NCI-H1417 (cell line): Measurements from ENCODE around the gene COMMD7.

ENCODE experiments used
- DNase-seq, 3 experiments: peaks; one replicate each; lab custom pipeline; 2025; lab: John Stamatoyannopoulos, UW

COMMD7 gene

DNA sequence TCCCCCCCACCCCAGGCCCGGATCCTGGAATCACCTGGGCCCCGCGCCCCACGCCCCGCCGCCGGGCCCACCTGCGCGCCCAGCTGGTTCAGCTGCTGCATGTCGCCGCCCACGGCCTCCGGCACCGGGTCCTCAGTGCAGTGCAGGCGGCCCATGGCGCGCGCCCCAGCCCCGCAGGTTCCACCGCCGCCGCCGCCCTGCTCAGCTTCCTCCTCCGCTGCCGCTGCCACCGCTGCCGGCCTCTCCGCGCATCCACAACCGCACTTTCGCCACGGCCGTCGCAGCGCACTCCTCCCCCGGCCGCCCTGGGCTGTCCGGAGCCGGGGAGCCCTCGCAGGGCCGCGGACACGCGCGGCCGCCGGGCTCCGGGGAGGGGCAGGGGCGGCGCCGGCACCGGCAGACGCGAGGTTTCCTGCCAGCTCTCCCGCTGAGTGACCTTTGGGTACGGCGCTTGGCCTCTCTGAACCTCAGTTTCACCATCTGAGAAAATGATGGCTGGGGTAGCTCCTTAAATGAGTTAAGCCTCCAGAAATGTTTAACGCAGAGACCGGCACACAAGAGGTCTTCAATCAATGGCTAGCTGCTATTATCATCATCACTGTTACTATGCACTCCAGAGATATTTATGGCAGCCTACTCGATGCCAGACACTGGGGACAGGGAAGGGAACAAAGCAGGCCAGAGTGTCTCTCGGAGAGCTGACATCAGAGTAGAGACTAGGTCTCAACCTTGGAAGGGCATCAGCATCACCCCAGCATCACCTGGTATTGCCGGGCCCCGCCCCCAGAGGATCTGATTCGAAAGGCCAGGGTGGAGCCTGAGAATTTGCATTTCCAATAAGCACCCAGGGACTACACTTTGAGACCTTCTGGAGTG is at the start of gene COMMD7:
TSS of gene COMMD7 (minus strand) at position 231 of the 876 bp plus-strand sequence. CDS start at position 155, 76 bp downstream.
- DNase-seq: peak; percentile 42 to 81 (median 75)

DNA sequence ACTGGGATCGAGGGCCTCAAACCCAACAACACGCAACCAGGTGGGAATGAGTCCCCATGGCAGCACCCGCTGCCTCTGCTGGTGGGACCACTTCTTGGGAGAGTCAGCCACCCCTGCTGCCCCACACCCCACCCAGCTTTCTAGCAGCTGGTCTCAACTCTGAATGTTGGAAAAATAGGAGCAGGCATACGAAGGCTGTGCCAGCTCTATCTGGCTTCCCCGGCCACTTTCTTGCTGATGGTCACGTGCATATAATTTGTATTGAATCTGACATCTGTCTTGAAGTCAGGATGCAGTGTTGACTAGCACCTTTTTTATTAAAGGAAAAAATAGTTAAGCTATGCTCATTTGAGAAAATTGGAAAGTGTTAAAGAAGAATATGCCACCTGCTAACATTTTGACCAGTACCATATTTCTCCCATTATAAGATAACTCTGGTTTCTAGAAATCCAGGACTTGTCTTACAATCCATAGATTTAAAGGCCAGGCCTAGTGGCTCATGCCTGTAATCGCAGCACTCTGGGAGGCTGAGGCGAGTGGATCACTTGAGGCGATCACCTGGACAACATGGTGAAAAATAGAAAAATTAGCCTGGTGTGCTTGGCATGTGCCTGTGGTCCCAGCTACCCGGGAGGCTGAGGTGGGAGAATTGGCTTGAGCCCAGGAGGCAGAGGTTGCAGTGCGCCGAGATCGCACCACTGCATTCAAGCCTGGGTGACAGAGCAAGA is 49.6 kb upstream of the COMMD7 start:
- DNase-seq: no peak

DNA sequence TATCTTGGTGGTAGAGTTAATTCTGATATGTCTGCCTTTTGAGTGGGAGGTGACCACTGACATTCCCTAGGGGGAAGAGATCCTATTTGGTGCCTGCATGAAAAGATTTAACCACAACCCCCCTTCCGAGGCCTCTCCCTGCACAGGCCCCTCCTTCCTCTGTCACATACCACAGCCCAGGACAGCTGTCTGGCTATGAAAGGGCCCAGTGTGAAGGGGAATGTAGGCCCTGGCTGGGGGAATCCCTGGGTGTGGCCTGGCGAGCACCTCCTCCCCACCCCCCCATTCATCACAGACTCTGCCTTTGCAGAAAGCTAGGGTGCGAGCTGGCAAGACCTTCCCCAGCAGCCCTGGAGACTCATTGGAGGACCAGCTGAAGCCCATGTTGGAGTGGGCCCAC is 49.0 kb upstream of the COMMD7 start:
- no peak for DNase-seq

DNA sequence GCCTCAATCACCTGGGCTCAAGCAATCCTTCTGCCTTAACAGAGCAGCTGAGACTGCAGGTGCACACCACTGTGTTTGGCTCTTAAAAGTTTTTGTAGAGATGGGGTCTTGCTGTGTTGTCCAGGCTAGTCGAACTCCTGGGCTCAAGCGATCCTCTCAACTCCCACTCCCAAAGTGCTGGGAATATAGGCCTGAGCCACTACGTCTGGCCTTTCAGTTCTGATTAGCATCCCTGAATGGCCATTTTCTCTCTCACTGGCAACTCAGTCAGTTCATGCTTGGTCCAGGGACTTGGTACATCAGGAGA is 47.4 kb upstream of the COMMD7 start:
- no peak for DNase-seq

DNA sequence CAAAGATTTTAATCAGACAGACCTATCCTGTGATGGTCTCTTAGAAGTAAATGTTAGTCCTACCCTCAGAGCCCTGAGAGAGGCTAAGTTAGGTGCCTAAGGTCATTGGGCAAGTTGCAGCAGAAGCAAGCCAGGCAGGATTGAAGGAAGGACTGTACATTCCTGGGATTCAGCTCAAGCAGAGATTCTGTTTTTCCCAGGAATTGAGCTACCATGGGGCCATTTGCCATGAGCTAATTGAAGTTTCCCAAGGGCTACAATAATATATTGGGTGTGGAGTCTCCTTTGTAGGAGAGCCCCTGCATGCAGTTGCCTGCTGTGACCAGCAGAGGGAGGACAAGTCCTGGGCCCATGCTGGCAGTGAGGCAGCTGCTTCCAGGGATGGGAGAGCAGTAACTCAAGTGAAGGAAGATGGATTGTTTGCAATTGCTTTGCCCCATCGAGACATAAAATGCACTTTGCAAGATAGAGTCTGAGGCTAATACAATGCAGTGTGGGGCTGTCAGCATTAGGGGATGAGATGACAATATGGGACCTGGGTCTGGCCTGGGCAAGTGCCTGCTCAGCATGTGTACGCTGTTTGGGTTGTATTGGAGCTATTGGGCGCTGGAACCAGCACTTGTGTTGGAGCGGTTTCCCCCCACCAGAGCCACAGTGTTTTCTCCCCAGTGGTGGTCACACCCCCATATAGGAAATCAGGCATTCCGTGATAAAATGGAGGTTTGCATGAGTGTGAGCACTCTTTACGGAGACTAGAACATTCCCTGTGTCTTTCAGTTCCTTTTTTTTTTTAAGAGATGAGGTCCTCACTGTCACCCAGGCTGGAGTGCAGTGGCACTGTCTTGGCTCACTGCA is 46.9 kb upstream of the COMMD7 start:
- peak; percentile 56 to 80 (median 77) for DNase-seq

DNA sequence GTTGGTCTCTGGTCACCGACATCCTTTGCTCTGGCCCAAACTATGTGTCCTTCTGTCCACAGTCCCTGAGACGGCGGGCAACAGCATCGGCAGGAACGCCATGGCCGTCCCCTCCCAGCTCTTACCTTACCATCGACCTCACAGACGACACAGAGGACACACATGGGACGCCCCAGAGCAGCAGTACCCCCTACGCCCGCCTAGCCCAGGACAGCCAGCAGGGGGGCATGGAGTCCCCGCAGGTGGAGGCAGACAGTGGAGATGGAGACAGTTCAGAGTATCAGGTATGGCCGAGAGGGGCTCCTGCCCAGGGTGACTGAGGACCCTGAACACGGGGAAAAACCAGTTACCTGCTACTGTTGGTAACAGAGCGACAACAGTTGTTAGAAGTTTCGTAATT is 43.9 kb upstream of the COMMD7 start:
- DNase-seq: no peak

DNA sequence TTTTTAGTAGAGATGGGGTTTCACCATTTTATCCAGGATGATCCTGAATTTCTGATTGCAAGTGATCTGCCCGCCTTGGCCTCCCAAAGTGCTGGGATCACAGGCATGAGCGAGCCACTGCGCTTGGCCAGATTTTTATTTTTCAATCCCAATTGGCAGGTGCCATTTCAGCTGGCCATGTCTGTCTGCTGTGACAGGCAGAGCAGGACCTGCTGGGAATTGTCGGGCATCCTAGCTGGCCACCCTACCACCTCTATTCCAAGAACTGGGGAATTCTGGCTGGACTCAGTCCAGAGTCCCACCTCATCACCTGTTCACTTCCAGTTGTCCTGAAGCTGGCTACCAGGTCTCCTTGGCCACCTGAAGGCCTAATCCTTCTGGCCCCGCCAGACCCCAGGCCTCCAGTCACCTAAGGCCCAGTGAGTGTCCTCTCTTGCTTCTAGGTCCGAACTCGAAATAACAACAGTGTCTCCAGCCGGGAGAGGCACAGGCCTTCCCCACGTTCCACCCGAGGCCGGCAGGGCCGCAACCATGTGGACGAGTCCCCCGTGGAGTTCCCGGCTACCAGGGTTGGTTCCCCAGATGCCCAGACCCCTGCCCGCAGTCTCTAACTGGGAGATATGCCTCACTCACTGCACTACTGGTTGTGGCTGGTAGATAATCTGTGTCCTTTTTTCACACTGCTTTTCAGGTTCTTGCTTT is 42.9 kb upstream of the COMMD7 start:
- no peak for DNase-seq

DNA sequence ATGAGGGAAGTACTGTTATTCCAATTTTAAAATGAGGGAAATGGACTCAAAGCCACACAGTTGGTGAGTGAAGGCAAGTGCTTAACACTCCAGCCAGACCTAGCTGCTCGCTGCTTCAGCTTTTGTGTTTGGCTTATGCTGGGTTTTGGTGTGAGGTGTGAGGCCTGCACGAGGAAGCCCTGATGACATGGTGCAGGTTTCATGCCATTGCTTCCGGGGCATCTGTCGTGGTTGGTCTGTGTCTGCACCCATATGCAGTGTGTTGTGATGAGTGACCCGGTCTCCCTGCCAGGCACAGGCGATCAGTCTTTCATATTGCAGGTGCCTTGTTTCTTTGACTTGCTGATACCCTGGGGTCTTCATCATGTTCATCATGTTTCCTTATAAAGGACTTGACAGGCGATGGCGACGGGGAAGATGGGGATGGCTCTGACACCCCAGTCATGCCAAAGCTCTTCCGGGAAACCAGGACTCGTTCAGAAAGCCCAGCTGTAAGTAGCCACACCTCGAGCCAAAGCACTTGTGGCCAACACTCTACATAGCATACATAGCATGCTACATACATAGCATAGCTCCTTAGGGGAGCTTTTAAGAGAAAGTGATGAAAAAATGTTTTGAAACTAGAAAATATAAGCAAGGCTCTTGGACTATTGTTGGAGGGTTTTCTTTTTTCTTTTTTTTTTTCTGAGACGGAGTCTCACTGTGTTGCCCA is 41.3 kb upstream of the COMMD7 start:
- no peak for DNase-seq

DNA sequence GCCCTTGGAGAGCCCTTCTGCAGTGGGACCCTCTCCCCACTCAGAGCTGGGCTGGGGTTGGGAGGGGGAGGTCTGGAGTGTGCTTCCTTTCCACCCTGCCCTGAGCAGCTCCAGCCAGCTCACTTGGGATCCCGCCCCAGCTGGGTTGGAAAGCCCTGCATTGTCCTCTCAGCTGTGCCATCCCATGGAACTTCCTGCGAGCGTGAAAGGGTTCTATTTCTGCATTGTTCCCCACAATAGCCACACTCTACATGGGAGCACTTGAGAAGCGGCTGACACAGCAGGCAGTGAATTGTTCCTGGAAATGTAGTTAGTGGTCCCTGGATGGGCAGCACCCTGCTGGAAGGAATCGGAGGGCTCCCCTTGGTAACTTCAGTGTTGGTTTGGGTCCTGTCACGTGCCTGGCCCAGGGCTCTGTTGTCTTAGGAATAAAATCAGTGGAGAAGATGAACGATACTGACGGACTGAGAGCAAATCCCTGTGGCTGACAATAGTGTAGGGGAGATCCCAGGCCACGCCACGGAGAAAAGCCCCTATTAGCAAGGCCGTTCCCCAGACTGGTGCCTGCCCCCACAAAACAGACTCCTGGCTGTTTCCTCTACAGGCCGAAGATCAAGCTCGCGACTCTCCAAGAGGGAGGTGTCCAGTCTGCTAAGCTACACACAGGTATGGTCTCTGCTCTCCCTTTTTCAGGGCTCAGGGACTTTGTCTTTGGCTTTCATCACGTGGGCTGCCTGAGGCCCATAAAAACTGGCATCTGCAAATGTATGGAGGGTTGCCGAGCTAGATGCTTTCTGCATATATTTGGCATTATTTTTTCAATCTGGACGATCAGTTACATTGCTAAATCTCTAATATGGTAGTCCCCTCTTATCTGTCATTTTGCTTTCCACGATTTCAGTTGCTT is 37.7 kb upstream of the COMMD7 start:
- DNase-seq: peak in 2 of 3 experiments; percentile 75 to 91

DNA sequence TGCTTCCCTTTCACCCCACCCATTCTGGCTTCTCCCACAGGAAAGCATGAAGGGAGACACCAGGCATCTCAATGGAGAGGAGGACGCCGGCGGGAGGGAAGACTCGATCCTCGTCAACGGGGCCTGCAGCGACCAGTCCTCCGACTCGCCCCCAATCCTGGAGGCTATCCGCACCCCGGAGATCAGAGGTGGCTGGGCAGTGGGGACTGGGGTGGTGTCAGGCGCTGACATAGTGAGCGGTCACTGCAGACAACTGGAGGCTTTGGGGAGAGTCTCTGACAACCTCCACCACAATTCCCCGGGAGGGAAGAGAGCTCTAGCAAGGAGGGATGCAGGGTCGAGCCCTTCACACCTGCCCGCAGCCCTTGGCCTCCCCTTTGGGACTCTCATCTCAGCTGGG is 37.0 kb upstream of the COMMD7 start:
- no peak for DNase-seq

DNA sequence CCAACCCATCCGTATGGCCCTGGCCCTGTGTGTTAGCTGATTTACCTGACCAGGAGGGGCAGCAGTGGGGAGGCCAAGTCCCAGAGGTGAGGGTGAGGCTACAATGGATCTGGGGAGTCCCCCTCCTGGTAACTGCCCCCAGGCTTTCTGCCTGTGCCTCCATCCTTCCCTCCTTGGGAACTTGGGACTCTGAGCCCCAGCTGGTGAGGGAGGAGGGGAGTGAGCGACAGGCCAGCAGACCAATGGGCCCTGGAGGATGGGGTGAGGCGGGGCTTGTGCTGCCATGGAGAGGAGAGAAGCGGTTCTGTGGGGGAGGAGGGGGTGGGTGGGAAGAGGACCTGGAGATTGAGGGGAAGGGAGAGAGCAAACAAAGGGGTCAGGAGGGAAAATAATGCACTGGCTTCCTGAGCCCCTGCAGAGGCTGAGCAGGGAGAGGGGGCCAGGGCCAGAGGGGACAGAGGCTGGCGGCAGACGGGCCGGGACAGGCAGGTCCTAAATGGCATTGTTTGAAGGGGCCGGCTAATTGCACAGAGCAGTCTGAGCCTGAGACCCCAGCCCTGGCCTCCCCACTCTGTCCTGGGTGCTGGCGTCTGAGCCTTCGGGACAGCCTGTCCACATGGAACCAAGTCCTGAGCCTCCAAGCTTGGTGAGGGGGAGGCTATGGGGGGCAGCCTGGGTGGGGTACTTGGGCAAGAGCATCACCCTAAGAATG is 36.4 kb upstream of the COMMD7 start:
- peak in 2 of 3 experiments; percentile 28 to 58 for DNase-seq

DNA sequence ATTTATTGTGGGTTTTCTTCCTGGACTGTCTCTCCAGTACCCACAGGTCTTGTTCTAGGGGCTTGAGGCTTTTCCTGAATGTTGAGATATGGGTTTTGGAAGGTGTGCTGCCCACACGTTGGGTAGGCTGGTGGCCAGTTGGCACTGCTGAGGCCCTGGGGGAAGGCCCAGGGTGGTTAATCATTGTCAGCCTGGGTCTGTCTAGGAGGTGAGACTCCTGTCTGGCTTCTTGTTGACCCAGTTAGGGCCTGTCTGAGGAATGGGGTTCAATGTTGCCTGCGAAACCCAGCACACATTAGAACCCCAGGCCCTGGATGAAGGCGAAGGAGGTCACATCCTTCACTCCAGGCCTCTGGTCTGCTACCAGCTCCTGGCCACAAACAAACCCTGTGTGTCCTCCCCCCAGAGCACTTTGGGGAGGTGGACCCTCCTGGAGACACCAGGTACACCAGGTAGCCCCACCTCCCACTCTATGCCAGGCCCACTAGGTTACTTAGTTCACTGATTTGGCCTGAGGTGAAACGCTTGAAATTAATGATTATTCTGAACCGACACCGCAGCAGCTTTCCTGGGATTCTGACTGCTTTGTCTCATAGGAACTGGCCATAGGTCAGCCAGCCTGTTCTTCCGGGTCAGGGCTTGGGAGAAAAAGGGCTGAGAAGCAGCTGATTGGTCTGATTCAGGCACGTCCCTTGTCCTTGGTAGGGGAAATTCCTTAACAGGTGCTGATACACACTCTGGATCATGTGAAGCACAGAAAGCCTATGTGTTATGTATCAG is 34.1 kb upstream of the COMMD7 start:
- no peak for DNase-seq

DNA sequence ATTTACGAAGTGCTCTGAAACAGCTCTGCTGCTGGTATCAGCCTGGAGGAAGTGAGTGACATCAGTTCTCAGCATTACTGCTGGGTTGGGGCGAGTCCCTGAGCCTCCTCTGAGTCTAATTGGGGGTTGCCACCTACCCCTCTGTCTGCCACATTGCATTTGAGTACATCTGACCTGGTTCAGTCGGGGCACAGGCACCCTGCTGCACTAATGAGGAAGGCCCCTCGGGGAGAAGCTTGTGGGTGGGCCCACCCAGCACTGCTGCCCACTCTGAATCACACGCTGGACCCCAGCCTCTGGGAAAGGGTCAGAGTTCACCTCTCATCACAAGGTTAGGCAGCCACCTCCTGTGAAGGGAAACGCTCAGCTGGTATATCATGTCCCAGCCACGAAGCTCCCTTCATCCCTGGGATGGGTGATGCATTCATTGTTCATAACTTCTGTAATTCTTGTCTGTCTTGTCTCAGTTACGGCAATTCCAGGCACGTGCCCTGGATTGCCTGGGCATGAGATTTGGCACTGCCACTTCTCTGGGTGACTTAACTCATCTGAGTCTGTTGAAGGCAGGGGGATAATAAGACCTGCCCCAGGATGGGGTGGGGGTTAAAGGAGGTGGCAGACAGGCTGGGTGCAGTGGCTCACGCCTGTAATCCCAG is 32.2 kb upstream of the COMMD7 start:
- DNase-seq: no peak

DNA sequence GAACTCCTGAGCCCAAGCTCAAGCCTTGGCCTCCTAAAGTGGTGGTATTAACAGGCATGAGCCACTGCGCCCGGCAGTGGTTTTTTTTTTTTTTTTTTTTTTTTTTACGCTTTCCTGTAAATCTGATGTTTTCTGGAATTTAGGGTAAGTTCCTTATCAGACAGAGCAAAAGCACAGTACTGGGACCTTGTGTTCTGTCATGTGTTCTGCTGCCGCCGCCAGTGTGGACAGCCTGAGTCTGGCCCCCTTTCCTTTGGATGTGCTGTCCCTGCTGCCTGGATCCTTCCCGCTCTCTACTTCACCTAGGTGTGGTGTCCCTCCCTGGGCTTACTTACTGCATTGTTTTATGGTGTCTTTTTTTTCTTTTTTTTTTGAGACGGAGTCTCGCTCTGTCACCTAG is 30.6 kb upstream of the COMMD7 start:
- no peak for DNase-seq

DNA sequence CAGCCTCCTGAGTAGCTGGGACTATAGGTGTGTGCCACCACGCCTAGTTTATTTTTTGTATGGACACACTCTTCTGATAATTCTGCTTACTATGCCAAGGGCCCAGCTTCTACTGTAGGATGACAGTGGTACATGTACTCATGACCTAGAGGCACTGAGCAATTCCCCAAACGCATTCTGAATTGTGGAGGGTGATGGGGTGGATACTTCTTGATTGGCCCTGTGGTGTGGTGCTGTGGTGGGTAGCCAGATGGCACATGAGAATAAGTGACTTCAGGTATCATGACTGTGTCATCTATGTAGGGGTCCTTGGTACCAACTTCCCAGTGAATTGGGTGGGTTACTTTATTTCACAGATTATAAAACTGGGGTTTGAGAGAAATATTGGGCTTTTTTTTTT is 30.0 kb upstream of the COMMD7 start:
- DNase-seq: no peak

DNA sequence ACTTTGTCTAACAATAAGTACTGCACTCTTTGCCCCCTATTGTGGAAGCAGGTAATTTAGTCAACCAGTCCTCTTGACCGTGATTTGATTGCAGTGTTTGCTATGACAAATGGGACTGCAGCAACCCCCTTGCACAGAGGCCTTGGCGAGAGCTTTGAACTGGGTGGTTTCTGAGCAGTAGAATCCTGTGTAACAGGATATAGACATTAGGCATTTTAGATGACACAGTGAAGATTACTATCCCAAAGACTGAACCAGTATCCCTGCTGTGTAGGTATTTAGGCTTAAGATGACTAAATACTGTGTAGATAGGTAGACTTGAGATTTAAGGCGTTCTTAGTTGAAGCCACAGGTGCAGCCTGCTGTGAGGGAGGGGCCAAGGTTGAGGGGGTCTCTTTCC is 28.8 kb upstream of the COMMD7 start:
- peak in 1 of 3 experiments; percentile 22 for DNase-seq

DNA sequence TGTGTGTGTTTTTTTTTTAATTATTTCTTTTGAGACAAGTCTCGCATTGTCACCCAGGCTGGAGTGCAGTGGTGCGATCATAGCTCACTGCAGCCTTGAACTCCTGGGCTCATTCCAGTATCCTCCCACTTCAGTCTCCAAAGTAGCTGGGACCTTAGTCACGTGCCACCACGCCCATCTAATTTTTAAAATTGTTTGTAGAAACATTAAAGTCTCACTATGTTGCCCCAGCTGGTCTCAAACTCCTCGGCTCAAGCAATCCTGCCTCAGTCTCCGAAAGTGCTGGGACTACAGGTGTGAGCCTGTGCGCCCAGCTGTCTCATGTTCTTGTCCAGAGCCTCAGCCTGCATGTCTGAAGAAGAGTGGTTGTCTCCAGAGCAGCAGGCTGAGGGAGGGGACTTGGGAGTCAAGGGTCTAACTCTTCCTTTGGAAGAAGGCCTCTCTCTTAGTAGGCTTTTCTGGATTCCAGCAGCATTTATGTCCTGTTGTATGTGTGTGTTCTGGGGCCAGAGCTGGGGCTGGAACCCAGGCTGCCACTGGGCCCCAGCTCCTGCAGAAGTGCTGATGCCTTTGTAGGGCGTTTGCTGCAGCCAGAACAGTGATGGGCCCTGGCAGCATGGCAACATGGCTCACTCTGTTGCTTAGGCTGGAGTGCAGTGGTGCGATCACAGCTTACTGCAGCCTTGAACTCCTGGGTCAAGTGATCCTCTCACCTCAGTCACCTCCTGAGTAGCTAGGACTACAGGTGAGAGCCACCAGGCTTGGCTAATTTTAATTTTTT is 24.3 kb upstream of the COMMD7 start:
- no peak for DNase-seq
